Smooth muscle cell (in vitro differentiated cells): ENCODE data around the gene MALRD1. TPM values are rescaled to one million over a fixed set of nuclear protein-coding genes. Genes with fewer than 3 reads are reported as not detected.

Experiments used
- DNase-seq: peaks from one replicate; lab custom pipeline; 2025; ENCODE audit not compliant: unreplicated experiment; lab: John Stamatoyannopoulos, UW
- H2AFZ ChIP-seq: fragments of 200-600 bp; sonication (generic); 2 replicates; pipeline ENCODE4 v1.6.0; 2016; ENCODE audit warnings: antibody characterized with exemption, low read depth, mild to moderate bottlenecking
- H3F3A ChIP-seq: fragments of 200-600 bp; sonication (generic); 2 replicates; pipeline ENCODE4 v1.6.0; 2017; ENCODE audit warnings: antibody characterized with exemption, low read depth
- H3K27ac ChIP-seq: fragments of 200-600 bp; sonication (generic); 2 replicates; pipeline ENCODE4 v1.5.1; 2016; ENCODE audit warnings: low read depth, mild to moderate bottlenecking
- H3K27me3 ChIP-seq: fragments of 200-600 bp; sonication (generic); 2 replicates; pipeline ENCODE4 v1.6.1; 2016; ENCODE audit warnings: low read depth, mild to moderate bottlenecking
- H3K36me3 ChIP-seq: fragments of 200-600 bp; sonication (generic); 2 replicates; pipeline ENCODE4 v1.5.1; 2016; ENCODE audit warnings: low read depth
- H3K4me1 ChIP-seq: fragments of 200-600 bp; sonication (generic); 2 replicates; pipeline ENCODE4 v1.5.1; 2016; ENCODE audit warnings: low read depth
- H3K4me2 ChIP-seq: fragments of 200-600 bp; sonication (generic); 2 replicates; pipeline ENCODE4 v1.6.0; 2016; ENCODE audit warnings: mild to moderate bottlenecking
- H3K4me3 ChIP-seq: fragments of 200-600 bp; sonication (generic); 2 replicates; pipeline ENCODE4 v1.5.1; 2016; ENCODE audit warnings: mild to moderate bottlenecking
- H3K79me2 ChIP-seq: fragments of 200-600 bp; sonication (generic); 2 replicates; pipeline ENCODE4 v1.6.0; 2016; ENCODE audit warnings: low read depth, mild to moderate bottlenecking
- H3K9ac ChIP-seq: fragments of 200-600 bp; sonication (generic); 2 replicates; pipeline ENCODE4 v1.6.0; 2016; ENCODE audit warnings: low read depth
- H3K9me3 ChIP-seq: fragments of 200-600 bp; sonication (generic); replicated peaks from 2 replicates; pipeline ENCODE4 v1.5.1; 2016; ENCODE audit warnings: low read depth
- H4K20me1 ChIP-seq: fragments of 200-600 bp; sonication (generic); 2 replicates; pipeline ENCODE4 v1.6.0; 2016; ENCODE audit warnings: low read depth
- WGBS: methylation state at CpG from one replicate; pipeline ENCODE4 v1.1.7; 2016; ENCODE audit warnings: low lambda C conversion rate; 5-methylcytosine and 5-hydroxymethylcytosine counted together
- polyA plus RNA-seq: library from polyadenylated mRNA; unstranded; fragments of >200 nt; fragmentation: Nextera tagmentation; extraction: Ambion mirVana; gene quantifications from 2 replicates; pipeline ENCODE4 v1.2.1, GENCODE V29; 2016
- total RNA-seq: library from RNA; depleted of rRNA; stranded (reverse); fragments of >200 nt; gene quantifications from 2 replicates; pipeline ENCODE4 v1.2.3, GENCODE V29; 2014
- TF ChIP-seq, protein P1 (sequence below): fragments of 200-600 bp; sonication (generic); IDR thresholded peaks from 2 replicates; pipeline ENCODE4 v1.5.1; 2017; ENCODE audit warnings: borderline replicate concordance, mild to moderate bottlenecking, antibody characterized with exemption; ENCODE audit not compliant: insufficient read depth, poor library complexity, severe bottlenecking

MALRD1 gene
- total and polyA plus RNA-seq, 2 experiments from 2014 or later = 1.9 TPM; not detected in 1

GRCh38 chr10:19412531-19412930, 363.9 kb downstream of the MALRD1 start:
- Histone ChIP-seq H3K36me3 (no peaks in the 10 kb centered on the region), H3K4me1 (no peaks in the 10 kb centered on the region), H3K27me3 (no peaks in the 10 kb centered on the region), H3K4me2 (no peak overlapping the region), H4K20me1 (no peaks in the 10 kb centered on the region), H3K4me3 (no peak overlapping the region), H2AFZ (no peak overlapping the region), H3K9ac (no peak overlapping the region), H3K9me3 (no peaks in the 10 kb centered on the region), H3K27ac (no peak overlapping the region), H3F3A (no peaks in the 10 kb centered on the region), H3K79me2 (no peaks in the 10 kb centered on the region)
- TF ChIP-seq, protein P1, sequence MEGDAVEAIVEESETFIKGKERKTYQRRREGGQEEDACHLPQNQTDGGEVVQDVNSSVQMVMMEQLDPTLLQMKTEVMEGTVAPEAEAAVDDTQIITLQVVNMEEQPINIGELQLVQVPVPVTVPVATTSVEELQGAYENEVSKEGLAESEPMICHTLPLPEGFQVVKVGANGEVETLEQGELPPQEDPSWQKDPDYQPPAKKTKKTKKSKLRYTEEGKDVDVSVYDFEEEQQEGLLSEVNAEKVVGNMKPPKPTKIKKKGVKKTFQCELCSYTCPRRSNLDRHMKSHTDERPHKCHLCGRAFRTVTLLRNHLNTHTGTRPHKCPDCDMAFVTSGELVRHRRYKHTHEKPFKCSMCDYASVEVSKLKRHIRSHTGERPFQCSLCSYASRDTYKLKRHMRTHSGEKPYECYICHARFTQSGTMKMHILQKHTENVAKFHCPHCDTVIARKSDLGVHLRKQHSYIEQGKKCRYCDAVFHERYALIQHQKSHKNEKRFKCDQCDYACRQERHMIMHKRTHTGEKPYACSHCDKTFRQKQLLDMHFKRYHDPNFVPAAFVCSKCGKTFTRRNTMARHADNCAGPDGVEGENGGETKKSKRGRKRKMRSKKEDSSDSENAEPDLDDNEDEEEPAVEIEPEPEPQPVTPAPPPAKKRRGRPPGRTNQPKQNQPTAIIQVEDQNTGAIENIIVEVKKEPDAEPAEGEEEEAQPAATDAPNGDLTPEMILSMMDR = peak; percentile 68
- DNase-seq = no peak

DNA sequence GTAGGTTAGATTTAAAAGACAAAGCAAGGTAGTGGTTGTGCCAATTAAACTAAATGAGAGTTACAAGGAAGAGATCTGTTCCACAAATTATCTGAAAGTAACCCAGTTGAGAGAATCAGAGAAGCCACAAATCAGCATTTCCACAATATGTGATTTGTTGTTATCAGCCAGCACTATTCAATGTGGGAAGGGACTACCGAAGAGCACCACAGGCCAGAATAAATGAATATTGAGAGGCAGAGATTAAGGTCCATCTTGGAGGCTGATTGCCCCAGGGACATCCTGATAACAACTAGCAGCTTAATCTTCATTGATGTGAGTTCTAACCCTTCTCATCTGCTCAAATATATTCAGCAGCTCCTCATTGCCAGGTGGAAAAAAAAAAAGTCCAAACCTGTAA, 367.6 kb downstream of the MALRD1 start:
- Histone ChIP-seq H3K4me1 (no peaks in the 10 kb centered on the region), H3F3A (no peaks in the 10 kb centered on the region), H3K27me3 (no peaks in the 10 kb centered on the region), H3K27ac (no peak overlapping the region), H3K4me2 (no peak overlapping the region), H3K9me3 (no peaks in the 10 kb centered on the region), H3K36me3 (no peaks in the 10 kb centered on the region), H2AFZ (no peak overlapping the region), H3K4me3 (no peak overlapping the region), H3K9ac (no peak overlapping the region), H3K79me2 (no peaks in the 10 kb centered on the region), H4K20me1 (no peaks in the 10 kb centered on the region)
- DNase-seq = no peak
- 14% methylated on average over 1 of the region's 1 CpG for WGBS
- TF ChIP-seq, protein P1 = no peak

GRCh38 chr10:19417740-19418139, 369.1 kb downstream of the MALRD1 start:
- Histone ChIP-seq H4K20me1 (no peaks in the 10 kb centered on the region), H3K4me3 (no peak overlapping the region), H3K9me3 (no peaks in the 10 kb centered on the region), H3K36me3 (no peaks in the 10 kb centered on the region), H2AFZ (no peak overlapping the region), H3F3A (no peaks in the 10 kb centered on the region), H3K27ac (no peak overlapping the region), H3K4me1 (no peaks in the 10 kb centered on the region), H3K27me3 (no peaks in the 10 kb centered on the region), H3K79me2 (no peaks in the 10 kb centered on the region), H3K4me2 (no peak overlapping the region), H3K9ac (no peak overlapping the region)
- TF ChIP-seq, protein P1 = no peak
- 92% methylated on average over 4 of the region's 4 CpGs for WGBS
- DNase-seq = no peak

- no peak overlapping the region for H3K4me2 ChIP-seq
- DNase-seq = no peak
- H3K4me1 ChIP-seq = no peaks in the 10 kb centered on the region
- TF ChIP-seq, protein P1 = no peak
- H3K4me3 ChIP-seq = no peak overlapping the region
- H2AFZ ChIP-seq = peak overlapping the region; percentile 6
- H3K9ac ChIP-seq = no peak overlapping the region
- no peaks in the 10 kb centered on the region for H3K27me3 ChIP-seq
- H3K9me3 ChIP-seq = no peaks in the 10 kb centered on the region
- WGBS = 70% methylated on average over 1 of the region's 1 CpG
- H3K36me3 ChIP-seq = no peaks in the 10 kb centered on the region
- no peaks in the 10 kb centered on the region for H3F3A ChIP-seq
- no peaks in the 10 kb centered on the region for H4K20me1 ChIP-seq
- no peak overlapping the region for H3K27ac ChIP-seq
- no peaks in the 10 kb centered on the region for H3K79me2 ChIP-seq
Measured at GRCh38 chr10:19421674-19422073, 373.1 kb downstream of the MALRD1 start.
